Mesenchymal stem cell (in vitro differentiated cells and primary cell): ENCODE measurements around the gene DIP2B.

Source experiments
- DNase-seq: peaks from one replicate; pipeline ENCODE4 v3.0.0-alpha.2; 2013
- H2AFZ ChIP-seq: one replicate; pipeline ENCODE4 v1.6.1; 2013; ENCODE audit warnings: low read depth, mild to moderate bottlenecking, control low read depth, inconsistent platforms, low read length, moderate library complexity
- H2AK5ac ChIP-seq: 2 replicates; pipeline ENCODE4 v1.6.1; 2013; ENCODE audit warnings: low read length, moderate library complexity, mild to moderate bottlenecking, inconsistent platforms; ENCODE audit not compliant: severe bottlenecking
- H2BK120ac ChIP-seq: one replicate; pipeline ENCODE4 v1.6.1; 2013; ENCODE audit warnings: low read depth, mild to moderate bottlenecking, inconsistent platforms, low read length, moderate library complexity
- H2BK12ac ChIP-seq, 2 experiments: one replicate each; pipeline ENCODE4 v1.6.1; 2013; ENCODE audit warnings: inconsistent platforms in 2 of 2, low read length in 2 of 2, mild to moderate bottlenecking in 2 of 2, moderate library complexity in 2 of 2, control low read depth in 1 of 2
- H2BK15ac ChIP-seq: one replicate; pipeline ENCODE4 v1.6.1; 2013; ENCODE audit warnings: mild to moderate bottlenecking, low read depth, inconsistent platforms; ENCODE audit not compliant: poor library complexity, severe bottlenecking
- H2BK5ac ChIP-seq: 2 replicates; pipeline ENCODE4 v1.6.1; 2013; ENCODE audit warnings: low read depth, mild to moderate bottlenecking, low read length, control low read depth, inconsistent platforms; ENCODE audit not compliant: poor library complexity, severe bottlenecking
- H3K14ac ChIP-seq, 2 experiments: one replicate each; pipeline ENCODE4 v1.6.1; 2013; ENCODE audit warnings: inconsistent platforms in 2 of 2, low read length in 2 of 2, control low read depth in 1 of 2, mild to moderate bottlenecking in 1 of 2, moderate library complexity in 1 of 2
- H3K18ac ChIP-seq, 2 experiments: one replicate each; pipeline ENCODE4 v1.6.1; 2013; ENCODE audit warnings: inconsistent platforms in 2 of 2, low read length in 2 of 2, control low read depth in 1 of 2, low read depth in 1 of 2, mild to moderate bottlenecking in 1 of 2
- H3K23ac ChIP-seq, 2 experiments: one replicate each; pipeline ENCODE4 v1.6.1; 2013; ENCODE audit warnings: inconsistent platforms in 2 of 2, low read length in 2 of 2, mild to moderate bottlenecking in 2 of 2, moderate library complexity in 2 of 2, control low read depth in 1 of 2
- H3K27ac ChIP-seq: 2 replicates; pipeline ENCODE4 v1.5.1; 2013; ENCODE audit warnings: mild to moderate bottlenecking, moderate library complexity, low read length, control low read depth, inconsistent platforms; ENCODE audit not compliant: poor library complexity, severe bottlenecking
- H3K27me3 ChIP-seq, 2 experiments: 2 replicates each; pipeline versions ENCODE4 v1.6.1 to v1.7.0; 2013; ENCODE audit warnings: low read length in 2 of 2, mild to moderate bottlenecking in 2 of 2, moderate library complexity in 2 of 2, control low read depth in 1 of 2, inconsistent platforms in 1 of 2; ENCODE audit not compliant: control insufficient read depth in 1 of 2, insufficient read depth in 1 of 2
- H3K36me3 ChIP-seq, 2 experiments: 2 replicates each; pipeline versions ENCODE4 v1.6.1 to v1.7.0; 2013; ENCODE audit warnings: low read length in 2 of 2, control low read depth in 1 of 2, inconsistent platforms in 1 of 2, low read depth in 1 of 2, mild to moderate bottlenecking in 1 of 2; ENCODE audit not compliant: insufficient read depth in 2 of 2, control insufficient read depth in 1 of 2
- H3K4ac ChIP-seq, 2 experiments: one replicate each; pipeline ENCODE4 v1.6.1; 2013; ENCODE audit warnings: inconsistent platforms in 2 of 2, low read length in 2 of 2, mild to moderate bottlenecking in 2 of 2, moderate library complexity in 2 of 2, control low read depth in 1 of 2, low read depth in 1 of 2
- H3K4me1 ChIP-seq: 2 replicates; pipeline ENCODE4 v1.6.1; 2013; ENCODE audit warnings: low read depth, low read length, control low read depth; ENCODE audit not compliant: control insufficient read depth, insufficient read depth
- H3K4me2 ChIP-seq: 2 replicates; pipeline ENCODE4 v1.6.1; 2013; ENCODE audit warnings: low read length, mild to moderate bottlenecking, inconsistent platforms; ENCODE audit not compliant: poor library complexity, severe bottlenecking
- H3K4me3 ChIP-seq, 2 experiments: 2 replicates each; pipeline versions ENCODE4 v1.5.1 to v1.7.0; 2013; ENCODE audit warnings: low read length in 2 of 2, mild to moderate bottlenecking in 2 of 2, control low read depth in 1 of 2, low read depth in 1 of 2; ENCODE audit not compliant: insufficient read depth in 1 of 2
- H3K79me1 ChIP-seq: replicated peaks from 2 replicates; pipeline ENCODE4 v1.6.1; 2013; ENCODE audit warnings: mild to moderate bottlenecking, control low read depth, low read length, inconsistent platforms; ENCODE audit not compliant: poor library complexity, severe bottlenecking
- H3K9ac ChIP-seq: 2 replicates; pipeline ENCODE4 v1.7.0; 2013; ENCODE audit warnings: mild to moderate bottlenecking, low read length, moderate library complexity
- H3K9me3 ChIP-seq: 2 replicates; pipeline ENCODE4 v1.7.0; 2013; ENCODE audit warnings: mild to moderate bottlenecking, low read length; ENCODE audit not compliant: control insufficient read depth
- H4K8ac ChIP-seq: one replicate; pipeline ENCODE4 v1.6.1; 2013; ENCODE audit warnings: inconsistent platforms, mild to moderate bottlenecking, low read length, moderate library complexity
- H4K91ac ChIP-seq: one replicate; pipeline ENCODE4 v1.6.1; 2013; ENCODE audit warnings: mild to moderate bottlenecking, low read length, inconsistent platforms
- WGBS: methylation state at CpG from one replicate; pipeline ENCODE4 v1.1.7; 2013; ENCODE audit warnings: mixed read lengths; 5-methylcytosine and 5-hydroxymethylcytosine counted together

DIP2B gene

DNA sequence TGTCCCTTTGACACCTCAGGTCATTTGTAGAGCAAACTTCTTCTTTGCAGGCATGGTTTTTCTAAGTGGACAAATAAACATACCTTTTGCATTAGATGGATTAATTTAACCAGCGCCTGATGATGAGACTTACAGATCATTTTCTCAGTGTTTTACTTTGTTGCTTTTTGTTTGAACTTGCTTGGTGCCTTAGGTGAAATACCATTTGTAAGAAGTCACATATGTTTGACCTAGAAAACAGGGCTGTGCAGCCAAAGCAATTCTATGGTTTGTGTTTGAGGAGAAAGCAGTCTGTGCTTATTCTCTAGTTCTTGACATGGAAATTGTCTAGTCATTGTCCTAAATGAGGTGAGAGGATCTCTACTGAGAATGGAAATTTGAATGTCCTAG lies 111.1 kb downstream of the DIP2B start:
- H3K4me3 ChIP-seq: no peak overlapping the region
- H3K27ac ChIP-seq: peak overlapping the region; percentile 50
- H3K9me3 ChIP-seq: no peaks in the 10 kb centered on the region

DNA sequence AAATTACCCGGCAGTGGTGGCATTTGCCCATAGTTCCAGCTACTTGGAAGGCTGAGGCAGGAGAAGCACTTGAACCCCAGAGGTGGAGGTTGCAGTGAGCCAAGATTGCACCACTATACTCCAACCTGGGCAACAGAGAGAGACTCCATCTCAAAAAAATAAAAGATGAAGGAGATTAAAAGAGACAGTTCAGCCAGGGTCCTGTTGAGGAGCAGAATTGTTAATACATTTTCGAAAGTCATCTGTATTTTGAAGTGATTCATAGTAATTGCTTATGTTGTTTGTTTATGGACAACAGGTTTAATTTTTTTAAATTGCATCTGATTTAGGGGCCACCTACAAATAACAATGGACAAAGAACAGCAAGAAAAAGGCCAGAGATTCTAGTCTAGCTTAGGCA lies 112.9 kb downstream of the DIP2B start:
- H2BK15ac ChIP-seq: no peak overlapping the region
- no peak overlapping the region for H3K18ac ChIP-seq
- DNase-seq: no peak
- H2BK120ac ChIP-seq: no peak overlapping the region
- H3K9me3 ChIP-seq: no peaks in the 10 kb centered on the region
- no peak overlapping the region for H2AK5ac ChIP-seq
- H3K36me3 ChIP-seq: no peaks in the 10 kb centered on the region
- no peak overlapping the region for H2BK12ac ChIP-seq
- H3K23ac ChIP-seq: no peak overlapping the region
- no peak overlapping the region for H4K91ac ChIP-seq
- H3K14ac ChIP-seq: no peak overlapping the region
- H3K4me1 ChIP-seq: peaks cover 16% of the 10 kb centered on the region
- no peak overlapping the region for H3K9ac ChIP-seq
- no peak overlapping the region for H2BK5ac ChIP-seq
- 78% methylated on average over 1 of the region's 2 CpGs for WGBS
- H3K4me2 ChIP-seq: no peak overlapping the region
- H2AFZ ChIP-seq: no peak overlapping the region
- no peak overlapping the region for H3K27ac ChIP-seq
- H3K4me3 ChIP-seq: no peak overlapping the region
- no peaks in the 10 kb centered on the region for H3K27me3 ChIP-seq
- H3K4ac ChIP-seq: no peak overlapping the region
- H4K8ac ChIP-seq: no peak overlapping the region
- H3K79me1 ChIP-seq: peaks cover 12% of the 10 kb centered on the region

More for the DNA sequence above, 111.1 kb downstream of the DIP2B start:
- no peak overlapping the region for H2BK5ac ChIP-seq
- H2BK120ac ChIP-seq: no peak overlapping the region
- no peaks in the 10 kb centered on the region for H3K27me3 ChIP-seq
- H3K14ac ChIP-seq: no peak overlapping the region
- no peak overlapping the region for H2BK12ac ChIP-seq
- no peak overlapping the region for H3K18ac ChIP-seq
- peaks cover 17% of the 10 kb centered on the region for H3K79me1 ChIP-seq
- H3K36me3 ChIP-seq: no peaks in the 10 kb centered on the region
- H3K23ac ChIP-seq: no peak overlapping the region
- H4K8ac ChIP-seq: no peak overlapping the region
- WGBS: 90% methylated on average over 1 of the region's 1 CpG
- H3K4me1 ChIP-seq: peaks cover 10% of the 10 kb centered on the region
- H2BK15ac ChIP-seq: no peak overlapping the region
- peak; percentile 43 for DNase-seq
- H2AFZ ChIP-seq: no peak overlapping the region
- H4K91ac ChIP-seq: no peak overlapping the region
- H3K4ac ChIP-seq: no peak overlapping the region
- no peak overlapping the region for H3K9ac ChIP-seq
- H3K4me2 ChIP-seq: no peak overlapping the region
- peak overlapping the region; percentile 68 for H2AK5ac ChIP-seq

DNA sequence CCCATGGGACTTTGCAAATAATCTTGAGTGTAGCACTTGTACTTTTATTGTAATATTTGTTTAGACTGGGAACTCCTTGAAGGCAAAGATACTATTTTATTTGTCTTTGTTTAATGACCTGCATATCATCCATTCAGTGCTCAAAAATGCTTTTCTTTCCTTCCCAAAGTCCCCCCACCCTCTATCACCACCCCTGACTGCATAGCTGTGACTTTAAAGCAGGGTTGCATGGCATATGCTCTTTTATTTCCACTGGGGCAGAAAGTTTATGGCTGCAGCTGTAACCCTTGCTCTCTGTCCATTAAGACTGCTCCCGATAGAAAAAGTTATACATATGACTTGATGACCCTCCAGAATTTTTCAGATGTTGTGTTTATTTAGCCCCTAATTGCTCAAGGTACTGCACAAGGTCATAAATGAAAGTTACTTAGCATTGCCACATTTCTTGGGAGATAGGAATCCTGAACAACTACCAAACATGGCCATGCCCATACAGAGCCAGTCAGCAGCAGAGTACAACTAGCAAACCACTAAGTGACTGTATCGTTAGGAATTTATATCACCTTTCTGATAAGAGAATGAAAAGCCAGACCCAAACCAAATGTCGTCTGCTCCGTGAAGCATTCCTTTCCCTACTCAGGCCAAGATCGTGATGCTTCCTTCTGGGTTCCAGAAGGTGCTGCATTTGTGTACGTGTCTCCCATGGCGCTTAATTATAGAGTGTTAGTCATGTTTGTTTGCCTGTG lies 114.3 kb downstream of the DIP2B start:
- DNase-seq: peak; percentile 72
- Histone ChIP-seq H3K27ac (peak overlapping the region; percentile 62), H3K4me3 (no peak overlapping the region), H3K36me3 (no peaks in the 10 kb centered on the region), H3K14ac (no peak overlapping the region), H3K4ac (no peak overlapping the region), H2BK120ac (no peak overlapping the region), H3K18ac (peak overlapping the region in 1 of 2 experiments; percentile 57), H4K91ac (no peak overlapping the region), H3K4me2 (peak overlapping the region; percentile 46), H2BK15ac (no peak overlapping the region), H4K8ac (no peak overlapping the region), H2AFZ (no peak overlapping the region), H3K9me3 (no peaks in the 10 kb centered on the region), H3K79me1 (peaks cover 12% of the 10 kb centered on the region), H2AK5ac (peak overlapping the region; percentile 14), H3K23ac (no peak overlapping the region), H3K9ac (no peak overlapping the region), H2BK5ac (no peak overlapping the region), H3K27me3 (no peaks in the 10 kb centered on the region), H3K4me1 (peaks cover 14% of the 10 kb centered on the region), H2BK12ac (no peak overlapping the region)
- WGBS: 23% methylated on average over 7 of the region's 7 CpGs

DNA sequence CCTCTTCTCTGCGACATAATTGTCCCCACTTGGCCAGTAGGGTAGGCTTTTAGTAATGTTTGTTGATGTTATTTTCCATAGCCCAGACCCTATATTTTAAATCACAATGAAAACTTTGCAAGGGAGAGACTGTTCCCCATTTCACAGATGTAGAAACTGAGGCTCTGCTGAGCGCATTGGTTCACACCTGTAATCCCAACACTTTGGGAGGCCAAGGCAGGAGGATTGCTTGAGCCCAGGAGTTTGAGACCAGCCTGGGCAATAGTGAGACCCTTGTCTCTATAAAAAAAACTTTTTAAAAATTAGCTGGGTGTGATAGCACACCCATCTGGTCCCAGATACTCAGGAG lies 114.8 kb downstream of the DIP2B start:
- H2AFZ ChIP-seq: no peak overlapping the region
- H3K36me3 ChIP-seq: no peaks in the 10 kb centered on the region
- no peak overlapping the region for H3K4ac ChIP-seq
- no peak overlapping the region for H3K4me3 ChIP-seq
- WGBS: 100% methylated on average over 1 of the region's 2 CpGs
- no peak overlapping the region for H3K9ac ChIP-seq
- H2BK5ac ChIP-seq: no peak overlapping the region
- no peak overlapping the region for H4K91ac ChIP-seq
- peaks cover 14% of the 10 kb centered on the region for H3K4me1 ChIP-seq
- no peaks in the 10 kb centered on the region for H3K9me3 ChIP-seq
- no peak overlapping the region for H2BK12ac ChIP-seq
- peaks cover 15% of the 10 kb centered on the region for H3K79me1 ChIP-seq
- H3K18ac ChIP-seq: peak overlapping the region in 1 of 2 experiments; percentile 57
- H3K27me3 ChIP-seq: no peaks in the 10 kb centered on the region
- no peak overlapping the region for H2BK15ac ChIP-seq
- H3K14ac ChIP-seq: no peak overlapping the region
- peak overlapping the region; percentile 14 for H2AK5ac ChIP-seq
- no peak overlapping the region for H4K8ac ChIP-seq
- peak overlapping the region; percentile 62 for H3K27ac ChIP-seq
- H2BK120ac ChIP-seq: no peak overlapping the region
- DNase-seq: no peak
- no peak overlapping the region for H3K23ac ChIP-seq
- H3K4me2 ChIP-seq: peak overlapping the region; percentile 46
